Panc1 (cell line): Measurements from ENCODE around the gene PCMTD2. TPM values are rescaled to one million over a fixed set of nuclear protein-coding genes. Genes with fewer than 3 reads are reported as not detected.

Experiments
- ATAC-seq: fragments of 200-7000 bp; cut with Tn5 transposase; 2 replicates; pipeline ENCODE4 v1.9.1; 2020; ENCODE audit warnings: mild to moderate bottlenecking, moderate library complexity
- BruUV-seq: library from RNA; stranded (reverse); fragments of 400-500 nt; replicated peaks from 2 replicates; lab custom pipeline; 2021; lab: Mats Ljungman, UMichigan
- CTCF ChIA-PET: fragments of 300-600 bp; sonication (Branson Sonifier 250); formaldehyde crosslinking; loops from one replicate; lab custom pipeline; 2022; ENCODE audit warnings: antibody characterized with exemption; lab: Charles Lee
- POLR2A ChIA-PET: fragments of 300-600 bp; sonication (Branson Sonifier 250); formaldehyde crosslinking; loops from one replicate; lab custom pipeline; 2022; ENCODE audit warnings: antibody characterized with exemption; lab: Charles Lee
- DNase-seq: peaks from one replicate; pipeline ENCODE4 v3.0.0-alpha.2; 2010; ENCODE audit warnings: low read depth, low spot score
- H3K27ac ChIP-seq: 2 replicates; pipeline ENCODE4 v1.5.1; 2011; ENCODE audit warnings: mild to moderate bottlenecking, low read length, inconsistent platforms
- H3K27me3 ChIP-seq: fragments of 200-500 bp; sonication (Bioruptor generic); 2 replicates; pipeline ENCODE4 v1.6.0; 2014; ENCODE audit warnings: low read length, inconsistent platforms; ENCODE audit not compliant: control insufficient read depth, insufficient read depth
- H3K36me3 ChIP-seq: fragments of 200-500 bp; sonication (Bioruptor generic); 2 replicates; pipeline ENCODE4 v1.5.1; 2014; ENCODE audit warnings: inconsistent platforms, mild to moderate bottlenecking, low read length, moderate library complexity; ENCODE audit not compliant: control insufficient read depth, insufficient read depth
- H3K4me1 ChIP-seq: 2 replicates; pipeline ENCODE4 v1.5.1; 2011; ENCODE audit warnings: inconsistent platforms, mild to moderate bottlenecking, low read length, moderate library complexity; ENCODE audit not compliant: control insufficient read depth, insufficient read depth
- H3K4me3 ChIP-seq, 2 experiments: 2 replicates each; pipeline ENCODE4 v1.5.1; 2011 to 2012; ENCODE audit warnings: low read depth in 2 of 2, low read length in 2 of 2, mild to moderate bottlenecking in 2 of 2, inconsistent platforms in 1 of 2, moderate library complexity in 1 of 2
- H3K9me3 ChIP-seq: fragments of 200-500 bp; sonication (Bioruptor generic); 2 replicates; pipeline ENCODE4 v1.5.1; 2014; ENCODE audit warnings: low read depth, mild to moderate bottlenecking, inconsistent platforms, low read length, moderate library complexity; ENCODE audit not compliant: control insufficient read depth, insufficient read depth
- POLR2AphosphoS5 ChIP-seq: IDR thresholded peaks from 2 replicates; pipeline ENCODE4 v1.6.1; 2012; ENCODE audit warnings: mild to moderate bottlenecking, low read depth, low read length, moderate library complexity
- SIN3A ChIP-seq: IDR thresholded peaks from 2 replicates; pipeline ENCODE4 v1.6.1; 2012; ENCODE audit warnings: low read depth, mild to moderate bottlenecking, low read length, moderate library complexity, borderline replicate concordance; ENCODE audit not compliant: insufficient read depth
- TCF7L2 ChIP-seq: IDR thresholded peaks from 2 replicates; pipeline ENCODE4 v1.6.1; 2011; ENCODE audit warnings: mild to moderate bottlenecking, low read depth, low read length, inconsistent platforms
- in situ Hi-C: cut with HindIII; loops from 2 replicates; pipeline ENCODE4 v1.10.0; 2016; ENCODE audit warnings: low sequenced_read_pairs, low pct_unique_long_range_greater_than_20kb
- intact Hi-C: fragments of 100-400 bp; cut with micrococcal nuclease; formaldehyde crosslinking; loops from one replicate; pipeline ENCODE4 v1.10.0; 2022; ENCODE audit not compliant: unreplicated experiment
- total RNA-seq: library from RNA; stranded (reverse); gene quantifications from one replicate; pipeline ENCODE4 v1.2.1, GENCODE V29; 2021; ENCODE audit not compliant: unreplicated experiment
- TF ChIP-seq, protein P1 (sequence below), 2 experiments: IDR thresholded peaks; 2 replicates each; pipeline ENCODE4 v1.6.1; 2011 to 2012; ENCODE audit warnings: low read depth in 2 of 2, control low read depth in 1 of 2, low read length in 1 of 2, mild to moderate bottlenecking in 1 of 2, moderate library complexity in 1 of 2; ENCODE audit not compliant: insufficient read depth in 1 of 2
- TF ChIP-seq, protein P2 (sequence below): fragments of 450-650 bp; IDR thresholded peaks from 2 replicates; pipeline ENCODE4 v1.5.1; 2017; ENCODE audit warnings: mild to moderate bottlenecking

PCMTD2 gene
- total RNA-seq, 1 experiment from 2014 or later, result 35.0 TPM

DNA sequence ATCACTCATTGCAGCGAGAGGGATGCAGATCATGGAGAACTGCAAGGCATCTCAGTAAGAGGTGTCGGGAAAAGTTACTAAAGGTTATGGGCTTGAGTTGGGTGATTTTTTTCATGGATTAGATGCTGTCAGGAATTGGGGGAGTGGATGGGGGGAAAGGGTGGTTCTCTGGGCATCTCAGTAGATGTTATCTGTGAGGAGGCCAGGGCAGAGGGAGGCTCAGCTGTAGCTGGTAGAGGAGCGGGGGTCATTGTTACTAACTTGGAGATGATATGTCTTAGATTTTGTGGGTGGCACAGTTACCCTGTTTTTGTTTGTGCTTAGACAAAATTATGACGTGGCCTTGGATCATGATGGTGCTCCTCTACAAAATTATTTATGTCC is 2.6 kb upstream of the PCMTD2 start:
- no peak for ATAC-seq
- TF ChIP-seq TCF7L2, result no peak
- DNase-seq, result no peak
- Histone ChIP-seq H3K27me3 (peaks cover 8% of the 10 kb centered on the region; the same call in 1 of the 2 replicates), H3K36me3 (peaks cover 3% of the 10 kb centered on the region; the same call in 1 of the 2 replicates), H3K9me3 (no peaks in the 10 kb centered on the region), H3K4me1 (peaks cover 11% of the 10 kb centered on the region), H3K27ac (no peak overlapping the region), H3K4me3 (no peak overlapping the region)
- BruUV-seq, result no TSS peak
- ChIA-PET POLR2A (no interaction called here), CTCF (no interaction called here)
- intact Hi-C loops, result no loop called here
- in situ Hi-C loops, result no loop called here

- in situ Hi-C loops (no loop called here), intact Hi-C loops (no loop called here)
- Histone ChIP-seq H3K4me1 (peaks cover 11% of the 10 kb centered on the region), H3K9me3 (no peaks in the 10 kb centered on the region), H3K4me3 (no peak overlapping the region), H3K27ac (no peak overlapping the region), H3K36me3 (peaks cover 3% of the 10 kb centered on the region; the same call in 1 of the 2 replicates), H3K27me3 (peaks cover 8% of the 10 kb centered on the region; the same call in 1 of the 2 replicates)
- TF ChIP-seq TCF7L2 (no peak), POLR2AphosphoS5 (no peak), SIN3A (no peak)
- TF ChIP-seq, protein P1, sequence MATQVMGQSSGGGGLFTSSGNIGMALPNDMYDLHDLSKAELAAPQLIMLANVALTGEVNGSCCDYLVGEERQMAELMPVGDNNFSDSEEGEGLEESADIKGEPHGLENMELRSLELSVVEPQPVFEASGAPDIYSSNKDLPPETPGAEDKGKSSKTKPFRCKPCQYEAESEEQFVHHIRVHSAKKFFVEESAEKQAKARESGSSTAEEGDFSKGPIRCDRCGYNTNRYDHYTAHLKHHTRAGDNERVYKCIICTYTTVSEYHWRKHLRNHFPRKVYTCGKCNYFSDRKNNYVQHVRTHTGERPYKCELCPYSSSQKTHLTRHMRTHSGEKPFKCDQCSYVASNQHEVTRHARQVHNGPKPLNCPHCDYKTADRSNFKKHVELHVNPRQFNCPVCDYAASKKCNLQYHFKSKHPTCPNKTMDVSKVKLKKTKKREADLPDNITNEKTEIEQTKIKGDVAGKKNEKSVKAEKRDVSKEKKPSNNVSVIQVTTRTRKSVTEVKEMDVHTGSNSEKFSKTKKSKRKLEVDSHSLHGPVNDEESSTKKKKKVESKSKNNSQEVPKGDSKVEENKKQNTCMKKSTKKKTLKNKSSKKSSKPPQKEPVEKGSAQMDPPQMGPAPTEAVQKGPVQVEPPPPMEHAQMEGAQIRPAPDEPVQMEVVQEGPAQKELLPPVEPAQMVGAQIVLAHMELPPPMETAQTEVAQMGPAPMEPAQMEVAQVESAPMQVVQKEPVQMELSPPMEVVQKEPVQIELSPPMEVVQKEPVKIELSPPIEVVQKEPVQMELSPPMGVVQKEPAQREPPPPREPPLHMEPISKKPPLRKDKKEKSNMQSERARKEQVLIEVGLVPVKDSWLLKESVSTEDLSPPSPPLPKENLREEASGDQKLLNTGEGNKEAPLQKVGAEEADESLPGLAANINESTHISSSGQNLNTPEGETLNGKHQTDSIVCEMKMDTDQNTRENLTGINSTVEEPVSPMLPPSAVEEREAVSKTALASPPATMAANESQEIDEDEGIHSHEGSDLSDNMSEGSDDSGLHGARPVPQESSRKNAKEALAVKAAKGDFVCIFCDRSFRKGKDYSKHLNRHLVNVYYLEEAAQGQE (IDR thresholded peaks at IDR 0.05; ENCODE audit: insufficient read depth in 1 of 2, low read depth in 2 of 2, low read length in 1 of 2), result no peak
- TF ChIP-seq, protein P2, sequence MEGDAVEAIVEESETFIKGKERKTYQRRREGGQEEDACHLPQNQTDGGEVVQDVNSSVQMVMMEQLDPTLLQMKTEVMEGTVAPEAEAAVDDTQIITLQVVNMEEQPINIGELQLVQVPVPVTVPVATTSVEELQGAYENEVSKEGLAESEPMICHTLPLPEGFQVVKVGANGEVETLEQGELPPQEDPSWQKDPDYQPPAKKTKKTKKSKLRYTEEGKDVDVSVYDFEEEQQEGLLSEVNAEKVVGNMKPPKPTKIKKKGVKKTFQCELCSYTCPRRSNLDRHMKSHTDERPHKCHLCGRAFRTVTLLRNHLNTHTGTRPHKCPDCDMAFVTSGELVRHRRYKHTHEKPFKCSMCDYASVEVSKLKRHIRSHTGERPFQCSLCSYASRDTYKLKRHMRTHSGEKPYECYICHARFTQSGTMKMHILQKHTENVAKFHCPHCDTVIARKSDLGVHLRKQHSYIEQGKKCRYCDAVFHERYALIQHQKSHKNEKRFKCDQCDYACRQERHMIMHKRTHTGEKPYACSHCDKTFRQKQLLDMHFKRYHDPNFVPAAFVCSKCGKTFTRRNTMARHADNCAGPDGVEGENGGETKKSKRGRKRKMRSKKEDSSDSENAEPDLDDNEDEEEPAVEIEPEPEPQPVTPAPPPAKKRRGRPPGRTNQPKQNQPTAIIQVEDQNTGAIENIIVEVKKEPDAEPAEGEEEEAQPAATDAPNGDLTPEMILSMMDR, result no peak
- ChIA-PET POLR2A (no interaction called here), CTCF (no interaction called here)
- BruUV-seq, result no TSS peak
- ATAC-seq (no peak), DNase-seq (no peak)
These were observed 2.1 kb upstream of the PCMTD2 start for GRCh38 chr20:64253443-64253842.

DNA sequence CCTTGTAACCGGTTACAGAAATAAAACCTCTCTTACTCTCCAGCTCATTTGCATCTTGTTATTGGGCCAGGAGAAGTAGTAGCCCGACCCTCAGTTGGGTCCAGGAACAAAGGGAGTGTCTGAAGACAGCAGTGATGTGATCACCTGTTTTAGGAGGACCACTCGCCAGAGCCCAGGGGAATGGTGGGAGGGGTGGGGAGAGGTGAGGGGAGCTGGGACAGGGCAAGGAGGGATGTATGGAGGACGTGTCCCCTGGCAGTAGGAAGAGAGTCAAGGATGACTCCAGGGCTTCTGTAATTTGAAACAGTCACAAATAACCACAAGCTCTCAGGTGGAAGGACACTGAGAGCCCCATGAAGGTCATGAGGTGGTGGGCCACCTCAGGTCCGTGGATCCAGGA is 1.4 kb upstream of the PCMTD2 start:
- CTCF ChIA-PET, result no interaction called here
- Histone ChIP-seq H3K9me3 (no peaks in the 10 kb centered on the region), H3K27ac (no peak overlapping the region), H3K4me3 (no peak overlapping the region), H3K36me3 (peaks cover 3% of the 10 kb centered on the region; the same call in 1 of the 2 replicates), H3K4me1 (peaks cover 11% of the 10 kb centered on the region), H3K27me3 (peaks cover 8% of the 10 kb centered on the region; the same call in 1 of the 2 replicates)
- no peak for TF ChIP-seq TCF7L2
- TF ChIP-seq, protein P2, result no peak
- intact Hi-C loops (no loop called here), in situ Hi-C loops (no loop called here)
- BruUV-seq, result no TSS peak
- POLR2A ChIA-PET, result no interaction called here
- ATAC-seq, result no peak
- DNase-seq, result no peak
